H1 (cell line): Measurements from ENCODE around the gene ZSCAN4. TPM values are rescaled to one million over a fixed set of nuclear protein-coding genes. Genes with fewer than 3 reads are reported as not detected.

ENCODE experiments used
- CTCF ChIA-PET: fragments of 300-600 bp; sonication (Branson Sonifier 250); formaldehyde crosslinking; loops from one replicate; lab custom pipeline; 2021; ENCODE audit not compliant: partially characterized antibody; lab: Charles Lee
- POLR2A ChIA-PET: fragments of 300-600 bp; sonication (Branson Sonifier 250); formaldehyde crosslinking; loops from one replicate; lab custom pipeline; 2021; ENCODE audit warnings: inconsistent platforms; ENCODE audit not compliant: partially characterized antibody; lab: Charles Lee
- DNase-seq, 2 experiments: peaks; one replicate each; pipeline versions ENCODE4 v3.0.0 to v3.0.0-alpha.2; 2010 to 2022; ENCODE audit warnings: low spot score in 2 of 2, low read depth in 1 of 2, mixed read lengths in 1 of 2
- FAIRE-seq: peaks from 2 replicates; lab custom pipeline; 2011; peaks lifted over from hg19 to GRCh38; lab: Jason Lieb, UNC
- H2AFZ ChIP-seq: 2 replicates; pipeline ENCODE4 v1.8.1; 2012; ENCODE audit warnings: low read length, inconsistent platforms
- H2AK5ac ChIP-seq: 2 replicates; pipeline ENCODE4 v1.6.1; 2013; ENCODE audit warnings: low read depth, low read length
- H2BK120ac ChIP-seq: replicated peaks from 2 replicates; pipeline ENCODE3; 2013; ENCODE audit warnings: low read depth, low read length, inconsistent platforms
- H2BK12ac ChIP-seq: 2 replicates; pipeline ENCODE4 v1.6.1; 2013; ENCODE audit warnings: low read depth, low read length
- H2BK15ac ChIP-seq: 2 replicates; pipeline ENCODE4 v1.6.1; 2013; ENCODE audit warnings: low read length
- H2BK20ac ChIP-seq: 2 replicates; pipeline ENCODE4 v1.6.1; 2013; ENCODE audit warnings: low read length
- H2BK5ac ChIP-seq: 2 replicates; pipeline ENCODE4 v1.6.1; 2013; ENCODE audit warnings: low read depth, low read length
- H3K14ac ChIP-seq: 2 replicates; pipeline ENCODE4 v1.6.1; 2013; ENCODE audit warnings: inconsistent platforms; ENCODE audit not compliant: insufficient read length
- H3K18ac ChIP-seq: 2 replicates; pipeline ENCODE4 v1.6.1; 2013; ENCODE audit warnings: low read length; ENCODE audit errors: extremely low read depth
- H3K23ac ChIP-seq: 2 replicates; pipeline ENCODE4 v1.6.1; 2013; ENCODE audit warnings: inconsistent platforms; ENCODE audit not compliant: insufficient read length
- H3K23me2 ChIP-seq: 2 replicates; pipeline ENCODE4 v1.6.1; 2013; ENCODE audit warnings: low read depth, low read length
- H3K27ac ChIP-seq: 2 replicates; pipeline ENCODE4 v1.6.1; 2011; ENCODE audit warnings: low read depth, low read length, inconsistent platforms
- H3K27me3 ChIP-seq, 4 experiments: replicated peaks in 1 of 4; 1 replicate in 1 of 4; 2 replicates in 3 of 4; pipeline versions ENCODE4 v1.6.1 to v1.8.1; 2011 to 2013; ENCODE audit warnings: low read length in 3 of 4, mild to moderate bottlenecking in 3 of 4, inconsistent platforms in 2 of 4, mixed read lengths in 2 of 4, moderate library complexity in 1 of 4; ENCODE audit not compliant: control insufficient read depth in 3 of 4, insufficient read depth in 3 of 4; ENCODE audit errors: extremely low read depth in 1 of 4
- H3K36me3 ChIP-seq, 4 experiments: 2 replicates each; pipeline versions ENCODE4 v1.6.1 to v1.8.1; 2011 to 2013; ENCODE audit warnings: mild to moderate bottlenecking in 4 of 4, low read length in 3 of 4, moderate library complexity in 2 of 4, control low read depth in 1 of 4, inconsistent platforms in 1 of 4; ENCODE audit not compliant: insufficient read depth in 4 of 4, control insufficient read depth in 2 of 4
- H3K4ac ChIP-seq: replicated peaks from 2 replicates; pipeline ENCODE3; 2013; ENCODE audit warnings: low read length, low read depth, mixed read lengths, inconsistent platforms; ENCODE audit not compliant: insufficient read length
- H3K4me1 ChIP-seq, 4 experiments: replicated peaks in 1 of 4; 1 replicate in 1 of 4; 2 replicates in 3 of 4; pipeline versions ENCODE4 v1.6.1 to v1.8.1; 2011 to 2013; ENCODE audit warnings: low read length in 3 of 4, inconsistent platforms in 2 of 4, mixed read lengths in 1 of 4; ENCODE audit not compliant: insufficient read depth in 4 of 4, control insufficient read depth in 3 of 4
- H3K4me2 ChIP-seq, 2 experiments: 2 replicates each; pipeline versions ENCODE4 v1.6.1 to v1.8.1; 2011 to 2013; ENCODE audit warnings: low read depth in 2 of 2, low read length in 2 of 2, control low read depth in 1 of 2, inconsistent platforms in 1 of 2, mild to moderate bottlenecking in 1 of 2; ENCODE audit not compliant: insufficient read depth in 1 of 2
- H3K4me3 ChIP-seq, 4 experiments: fragments of 200-600, 300-600 bp in 1 of 4; sonication (generic), shearing (Covaris generic), sonication (Bioruptor Twin) in 1 of 4; 2 replicates each; pipeline versions ENCODE4 v1.5.1 to v1.8.1; 2011 to 2016; ENCODE audit warnings: low read length in 4 of 4, low read depth in 3 of 4, control low read depth in 2 of 4, inconsistent platforms in 2 of 4, mild to moderate bottlenecking in 2 of 4, mixed read lengths in 1 of 4, moderate library complexity in 1 of 4; ENCODE audit not compliant: insufficient read depth in 2 of 4; ENCODE audit errors: extremely low read depth in 1 of 4
- H3K56ac ChIP-seq: replicated peaks from 2 replicates; pipeline ENCODE3; 2013; ENCODE audit warnings: low read depth, mild to moderate bottlenecking, mixed read lengths, low read length, inconsistent platforms; ENCODE audit not compliant: insufficient read length
- H3K79me1 ChIP-seq: 2 replicates; pipeline ENCODE4 v1.6.1; 2013; ENCODE audit warnings: low read depth, low read length, control low read depth
- H3K79me2 ChIP-seq, 2 experiments: 2 replicates each; pipeline versions ENCODE4 v1.6.1 to v1.8.1; 2012 to 2013; ENCODE audit warnings: low read length in 2 of 2, mild to moderate bottlenecking in 2 of 2, inconsistent platforms in 1 of 2; ENCODE audit not compliant: insufficient read depth in 2 of 2, control insufficient read depth in 1 of 2
- H3K9ac ChIP-seq, 4 experiments: replicated peaks in 1 of 4; 1 replicate in 1 of 4; 2 replicates in 3 of 4; pipeline versions ENCODE4 v1.6.1 to v1.8.1; 2011 to 2013; ENCODE audit warnings: low read depth in 3 of 4, low read length in 3 of 4, control low read depth in 2 of 4, mild to moderate bottlenecking in 2 of 4, moderate library complexity in 2 of 4, inconsistent platforms in 1 of 4; ENCODE audit errors: extremely low read depth in 1 of 4
- H3K9me3 ChIP-seq, 2 experiments: 2 replicates each; pipeline versions ENCODE4 v1.6.1 to v1.8.1; 2012 to 2013; ENCODE audit warnings: mild to moderate bottlenecking in 2 of 2, moderate library complexity in 2 of 2, control low read depth in 1 of 2, inconsistent platforms in 1 of 2, low read depth in 1 of 2, low read length in 1 of 2, mixed read lengths in 1 of 2; ENCODE audit not compliant: insufficient read depth in 2 of 2
- H4K20me1 ChIP-seq, 2 experiments: replicated peaks in 1 of 2; 2 replicates each; pipeline versions ENCODE3 to v1.8.1; 2011 to 2013; ENCODE audit warnings: inconsistent platforms in 2 of 2, low read length in 2 of 2, mild to moderate bottlenecking in 1 of 2; ENCODE audit not compliant: insufficient read depth in 2 of 2, control insufficient read depth in 1 of 2
- H4K5ac ChIP-seq: 2 replicates; pipeline ENCODE4 v1.6.1; 2013; ENCODE audit warnings: low read length, low read depth, mixed read lengths, inconsistent platforms; ENCODE audit not compliant: insufficient read length
- H4K8ac ChIP-seq: 2 replicates; pipeline ENCODE4 v1.8.0; 2013; ENCODE audit warnings: mild to moderate bottlenecking, moderate library complexity, low read length, inconsistent platforms; ENCODE audit not compliant: insufficient read depth; ENCODE audit errors: extremely low read depth
- H4K91ac ChIP-seq: replicated peaks from 2 replicates; pipeline ENCODE3; 2013; ENCODE audit warnings: low read length, mixed read lengths, inconsistent platforms; ENCODE audit not compliant: insufficient read length
- BCL11A ChIP-seq, 2 experiments: IDR thresholded peaks; one replicate each; pipeline ENCODE4 v1.6.1; 2011; ENCODE audit warnings: low read depth in 2 of 2, low read length in 2 of 2, mild to moderate bottlenecking in 2 of 2
- CTBP2 ChIP-seq: IDR thresholded peaks from 2 replicates; pipeline ENCODE4 v1.7.0; 2011; ENCODE audit warnings: borderline replicate concordance, mild to moderate bottlenecking, moderate library complexity, mixed read lengths, low read length; ENCODE audit not compliant: insufficient read depth, insufficient read length
- EGR1 ChIP-seq: IDR thresholded peaks from 2 replicates; pipeline ENCODE4 v1.6.1; 2011; ENCODE audit warnings: low read depth, low read length, borderline replicate concordance
- HDAC2 ChIP-seq, 2 experiments: fragments of 300-600 bp in 1 of 2; sonication (generic) in 1 of 2; IDR thresholded peaks; 2 replicates each; pipeline ENCODE4 v1.6.1; 2011 to 2012; ENCODE audit warnings: low read depth in 2 of 2, low read length in 2 of 2, mild to moderate bottlenecking in 2 of 2, moderate library complexity in 2 of 2, borderline replicate concordance in 1 of 2, inconsistent platforms in 1 of 2
- KDM5A ChIP-seq: fragments of 200-600 bp; IDR thresholded peaks from 2 replicates; pipeline ENCODE4 v1.7.1; 2012; ENCODE audit warnings: mild to moderate bottlenecking, low read length, inconsistent platforms, mixed read lengths
- SIN3A ChIP-seq, 2 experiments: IDR thresholded peaks in 1 of 2; conservative IDR thresholded peaks in 1 of 2; 2 replicates each; pipeline ENCODE4 v1.6.1; 2011 to 2012; ENCODE audit warnings: low read length in 2 of 2, improper control_type of control experiment in 1 of 2, low read depth in 1 of 2, mild to moderate bottlenecking in 1 of 2
- whole genome bisulfite sequencing, 2 experiments: shearing (Covaris generic) in 1 of 2; methylation state at CpG; one replicate each; pipeline versions ENCODE4 v1.1.6 to v1.1.7; 2013 to 2015; ENCODE audit warnings: low lambda C conversion rate in 2 of 2, mixed read lengths in 2 of 2, inconsistent platforms in 1 of 2, low coverage in 1 of 2, missing lambda C conversion rate in 1 of 2; ENCODE audit not compliant: insufficient replicate concordance in 2 of 2, insufficient coverage in 1 of 2, insufficient read length in 1 of 2; ENCODE audit errors: extremely low coverage in 1 of 2, missing lambda C conversion rate in 1 of 2; 5-methylcytosine and 5-hydroxymethylcytosine counted together
- polyA plus RNA-seq, 7 experiments: library from polyadenylated mRNA; depleted of rRNA in 3 of 7; stranded (reverse) in 5 of 7; unstranded in 2 of 7; fragments of >200 nt in 5 of 7; fragments of 200-250 nt in 2 of 7; gene quantifications; 1 replicate in 5 of 7; 2 replicates in 1 of 7; 4 replicates in 1 of 7; pipeline versions ENCODE4 v1.2.1 to v1.2.3, GENCODE V29; 2011 to 2013; ENCODE audit warnings: missing spikeins in 2 of 7, mixed read lengths in 2 of 7
- total RNA-seq: library from RNA; stranded (reverse); fragmentation: NEBNext Ultra II Directional; extraction: Animal tissue kit (Norgen Biotek cat#: 25700); gene quantifications from 2 replicates; pipeline ENCODE4 v1.2.1, GENCODE V29; 2021

The ZSCAN4 gene
- total and polyA plus RNA-seq, 2 of the 8 experiments (the other 6 are each of a cell fraction or from before 2014, with no cell fraction given) = not detected

DNA sequence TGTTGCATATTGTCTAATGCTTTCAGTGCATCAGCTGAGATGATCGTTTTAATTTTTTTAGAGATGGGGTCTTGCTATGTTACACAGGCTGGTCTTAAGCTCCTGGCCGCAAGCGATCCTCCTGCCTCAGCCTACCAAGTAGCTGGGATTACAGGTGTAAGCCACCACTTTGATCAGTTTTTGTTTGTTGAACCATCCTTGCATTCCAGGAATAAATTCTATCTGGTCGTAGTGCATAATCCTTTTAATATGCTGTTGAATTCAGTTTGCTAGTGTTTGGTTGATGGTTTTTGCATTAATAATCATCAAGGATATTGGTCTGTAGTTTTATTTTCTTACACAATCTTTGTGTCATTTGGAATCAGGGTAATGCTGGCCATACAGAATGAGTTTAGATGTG is 31.4 kb upstream of the ZSCAN4 start:
- H4K8ac ChIP-seq = no peak overlapping the region
- no peaks in the 10 kb centered on the region for H4K20me1 ChIP-seq
- H3K4me3 ChIP-seq = no peak overlapping the region
- no peak overlapping the region for H3K4ac ChIP-seq
- WGBS, 2 experiments = 85% methylated on average over 4 of the region's 4 CpGs; no CpG with 5 or more reads in 1 of the 2 experiments
- H3K36me3 ChIP-seq = peaks cover 10 to 44% (median 31%) of the 10 kb centered on the region in 4 experiments; a peak in 7 of 8 replicates
- TF ChIP-seq SIN3A (conservative IDR thresholded peaks at IDR 0.05 in 1 of 2, IDR thresholded peaks at IDR 0.05 in 1 of 2; ENCODE audit: low read depth in 1 of 2, low read length in 2 of 2) = no peak
- no peak for TF ChIP-seq BCL11A (IDR thresholded peaks at IDR 0.05; ENCODE audit: low read depth in 2 of 2, low read length in 2 of 2)
- no peak for TF ChIP-seq HDAC2 (IDR thresholded peaks at IDR 0.05; ENCODE audit: borderline replicate concordance in 1 of 2, low read depth in 2 of 2, low read length in 2 of 2)
- TF ChIP-seq CTBP2 = no peak
- TF ChIP-seq KDM5A = no peak
- no peak for TF ChIP-seq EGR1
- H2BK20ac ChIP-seq = no peak overlapping the region
- peaks cover 2% of the 10 kb centered on the region; the same call in 1 of the 2 replicates for H3K79me1 ChIP-seq
- H3K4me1 ChIP-seq = peaks cover 0 to 3% (median 1%) of the 10 kb centered on the region in 4 experiments; a peak in 3 of 7 replicates
- H3K23me2 ChIP-seq = peaks cover 4% of the 10 kb centered on the region; the same call in 1 of the 2 replicates
- POLR2A ChIA-PET = interaction anchor here (0.7 to 2.9 kb wide), 3 partner anchors 19 to 287 kb away, joined by 3 to 9 read pairs (median 3); partner anchors contain the start of gene ZNF551
- no peak overlapping the region for H2AK5ac ChIP-seq
- H3K4me2 ChIP-seq = no peak overlapping the region
- H2BK120ac ChIP-seq = no peak overlapping the region
- H3K27me3 ChIP-seq = peaks cover 0 to 2% (median 0%) of the 10 kb centered on the region in 4 experiments; a peak in 1 of 7 replicates
- H2AFZ ChIP-seq = no peak overlapping the region
- H3K79me2 ChIP-seq = no peaks in the 10 kb centered on the region
- CTCF ChIA-PET = interaction anchor here (0.9 kb wide), 1 partner anchor 14 kb away, joined by 3 read pairs; no protein-coding TSS in a partner anchor
- no peak overlapping the region for H4K91ac ChIP-seq
- H4K5ac ChIP-seq = no peak overlapping the region
- H3K23ac ChIP-seq = no peak overlapping the region
- no peak overlapping the region for H2BK12ac ChIP-seq
- no peak overlapping the region for H3K14ac ChIP-seq
- H3K9ac ChIP-seq = no peak overlapping the region
- DNase-seq = no peak
- no peak overlapping the region for H3K56ac ChIP-seq
- H2BK15ac ChIP-seq = no peak overlapping the region
- H3K18ac ChIP-seq = no peak overlapping the region
- no peak overlapping the region for H3K27ac ChIP-seq
- no peak for FAIRE-seq
- peaks cover 16 to 18% of the 10 kb centered on the region in 2 experiments for H3K9me3 ChIP-seq
- no peak overlapping the region for H2BK5ac ChIP-seq
